Measurements from ENCODE around the gene CABLES2.
"Not testable (repeated sequence)": the region's sequence is repeated elsewhere in the genome, so short reads cannot be mapped to it uniquely, and the experiment has no call there.

CABLES2 gene

DNA sequence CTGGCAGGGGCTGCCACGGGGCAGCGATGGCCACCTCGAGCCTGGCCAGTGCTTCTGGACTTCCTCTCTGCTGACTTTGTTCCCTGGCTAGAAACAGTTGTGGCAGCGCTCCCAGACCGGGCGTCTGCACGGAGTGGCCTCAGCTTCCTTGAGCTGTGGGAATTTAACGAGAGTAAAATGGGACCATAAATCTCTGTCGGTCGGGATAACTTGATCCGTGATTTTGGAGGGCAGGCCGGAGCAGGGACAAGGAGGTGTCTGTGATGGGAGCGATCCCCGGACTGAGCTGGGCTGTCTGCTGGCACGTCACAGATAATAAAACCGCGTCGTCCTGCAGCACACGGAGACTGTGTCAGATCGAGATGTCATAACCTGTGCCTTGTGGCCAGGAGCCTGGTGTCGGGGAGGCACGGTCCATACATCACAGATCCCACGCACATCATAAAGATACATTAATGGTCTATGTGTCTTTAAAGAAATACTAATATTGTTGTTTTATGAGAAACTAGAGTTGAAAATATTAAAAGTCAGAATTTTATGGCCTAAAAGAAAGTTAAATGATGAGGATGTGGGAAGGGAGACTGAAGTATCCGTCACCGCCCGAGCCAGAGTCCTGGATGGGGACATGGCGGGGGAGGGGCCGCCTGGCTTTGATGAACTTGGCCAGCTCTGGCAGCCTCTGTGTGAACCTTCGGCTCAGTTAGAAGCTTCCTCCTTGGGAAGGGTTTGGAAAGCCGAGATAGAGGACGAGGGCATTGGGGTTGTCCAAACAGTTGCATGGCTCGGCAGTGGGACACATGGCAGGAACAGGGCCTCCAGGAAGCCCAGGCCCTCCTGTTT, 26.8 kb upstream of the CABLES2 start:
- no peak for DNase-seq (ENCODE audit: low read depth in 2 of 2)

DNA sequence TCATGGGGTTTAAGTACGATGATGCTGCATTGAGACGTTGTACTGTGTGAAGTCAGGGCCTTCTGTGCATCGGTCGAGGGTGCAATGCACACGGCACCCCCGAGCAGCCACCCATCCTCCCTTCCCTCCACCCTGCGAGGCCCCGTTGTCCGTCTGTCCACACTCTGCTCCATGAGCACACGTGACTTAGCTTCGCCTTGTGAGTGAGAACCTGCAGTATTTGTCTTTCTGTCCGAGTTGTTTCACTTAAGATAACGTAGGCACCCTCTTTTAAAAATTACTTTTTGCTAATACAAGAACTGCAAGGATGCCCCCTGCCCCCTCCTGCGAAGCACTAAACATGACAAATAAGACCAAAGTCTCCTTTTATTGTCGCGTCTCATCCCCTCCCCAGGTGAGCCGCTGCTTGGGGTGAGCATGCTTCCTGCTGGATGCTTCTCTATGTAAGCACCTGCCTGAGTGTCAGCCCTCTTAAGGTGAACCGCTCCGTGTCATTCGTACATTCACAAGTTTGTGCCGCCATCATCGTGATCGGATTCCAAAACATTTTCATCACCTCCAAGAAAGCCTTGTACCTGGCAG, 23.9 kb upstream of the CABLES2 start:
- no peak for DNase-seq (ENCODE audit: low read depth in 2 of 2)

DNA sequence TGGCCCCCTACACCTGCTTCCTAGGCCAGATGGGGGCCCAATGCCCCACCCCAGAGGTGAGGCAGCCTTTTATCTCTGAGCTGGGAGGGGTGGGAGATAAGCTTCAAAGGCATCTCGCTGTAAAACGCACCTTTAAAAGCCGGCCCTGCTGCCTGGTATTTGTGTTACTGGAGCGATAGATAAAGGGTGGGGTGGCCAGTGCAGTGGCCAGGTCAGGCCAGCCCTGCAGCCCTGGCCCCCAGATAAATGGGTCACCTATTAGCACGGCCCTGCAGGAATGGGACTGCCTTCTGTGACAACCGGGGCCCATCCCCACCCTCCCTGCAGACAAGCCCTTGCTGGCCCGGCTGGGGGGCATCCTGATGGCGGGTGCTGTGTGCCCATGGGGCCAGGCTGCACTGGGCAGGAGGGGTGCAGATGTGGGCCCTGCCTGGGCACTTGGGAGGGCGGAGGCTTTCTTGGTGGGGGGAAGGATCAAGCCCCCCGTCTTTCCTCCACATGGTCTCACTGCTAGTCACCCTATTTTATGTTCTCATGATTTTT, 23.3 kb upstream of the CABLES2 start:
- no peak for DNase-seq (ENCODE audit: low read depth in 2 of 2)

DNA sequence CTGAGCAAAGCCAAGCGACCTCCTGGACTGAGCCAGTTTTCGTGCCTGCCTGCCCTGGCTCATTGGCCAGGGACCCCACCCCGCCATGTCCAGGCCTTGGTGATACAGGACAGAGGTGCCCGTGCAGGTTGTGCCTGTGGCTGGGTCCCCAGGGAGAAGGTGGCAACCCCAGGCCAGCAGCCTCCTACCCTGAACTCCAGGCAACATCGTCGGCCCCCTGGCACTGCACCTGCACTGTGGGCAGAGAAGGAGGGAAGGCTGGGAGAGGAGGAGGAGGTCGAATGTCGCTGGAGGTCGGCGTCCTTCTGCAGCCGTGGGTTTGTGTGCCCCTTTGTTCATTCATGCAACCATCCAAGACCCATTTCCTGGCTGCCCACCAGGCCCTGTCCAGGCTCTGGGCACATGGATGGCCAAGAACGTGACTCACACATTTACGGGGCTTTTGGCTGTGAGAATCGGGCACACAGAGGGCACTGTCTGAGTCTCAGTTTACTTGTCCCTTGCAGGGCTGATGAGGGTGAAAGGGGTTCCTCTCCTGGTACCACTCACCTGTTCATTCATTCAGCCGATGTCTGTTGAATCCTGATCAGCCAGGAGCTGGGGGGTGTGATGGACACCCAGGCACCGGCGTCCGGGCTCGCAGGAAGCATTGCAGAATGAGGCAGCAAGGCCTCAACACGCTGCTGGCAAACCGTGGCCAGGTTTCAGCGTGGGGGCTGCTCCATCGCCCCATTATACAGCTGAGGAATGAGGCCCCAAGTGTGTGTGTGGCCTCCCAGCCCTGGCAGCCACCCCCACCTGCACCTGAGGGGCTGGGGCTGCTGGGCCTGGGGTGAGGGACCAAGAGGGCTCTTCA, 22.6 kb upstream of the CABLES2 start:
- no peak for DNase-seq (ENCODE audit: low read depth in 2 of 2)

DNA sequence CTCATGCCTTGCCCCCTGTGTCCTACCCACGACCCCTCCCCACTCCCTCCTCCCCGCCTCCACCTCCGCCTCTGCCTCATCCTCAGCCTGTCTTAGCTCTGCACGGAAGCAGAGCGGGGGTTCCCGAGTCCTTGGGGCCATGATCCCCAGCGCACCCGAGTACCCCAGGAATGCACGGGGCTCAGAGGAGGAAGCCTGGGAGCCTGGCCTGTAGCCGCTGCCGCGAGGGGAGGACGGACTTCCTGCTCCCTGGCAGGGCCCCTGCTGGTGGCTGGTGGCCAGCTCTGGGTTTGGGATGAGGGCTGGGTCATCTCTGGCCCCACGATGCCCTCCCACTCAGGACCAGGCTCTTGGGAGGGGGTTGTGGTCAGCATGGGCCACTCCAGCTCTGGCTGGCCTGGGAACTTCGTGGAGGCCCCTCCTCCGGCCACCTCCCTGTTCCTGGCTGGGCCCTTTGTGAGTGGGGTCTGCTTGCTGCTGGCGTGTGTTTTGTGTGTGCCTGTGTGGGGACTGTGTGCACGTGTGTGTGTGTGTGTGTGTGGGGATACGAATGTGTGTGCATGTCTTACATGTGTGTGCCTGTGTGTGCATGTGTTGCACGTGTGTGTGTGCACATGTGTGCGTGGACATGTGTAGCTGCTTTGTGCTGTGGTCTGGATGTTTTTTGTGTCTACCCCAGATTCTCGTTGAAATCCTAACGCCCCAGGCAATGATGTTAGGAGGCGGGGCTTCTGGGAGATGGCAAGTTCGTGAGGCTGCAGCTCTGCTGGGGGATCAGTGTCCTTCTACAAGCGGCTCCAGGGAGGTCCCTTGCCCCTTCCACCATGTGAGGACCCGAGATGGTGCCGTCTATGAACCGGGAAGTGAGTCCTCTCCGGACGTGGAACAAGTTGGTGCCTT, 21.6 kb upstream of the CABLES2 start:
- DNase-seq (ENCODE audit: low read depth in 2 of 2): no peak

DNA sequence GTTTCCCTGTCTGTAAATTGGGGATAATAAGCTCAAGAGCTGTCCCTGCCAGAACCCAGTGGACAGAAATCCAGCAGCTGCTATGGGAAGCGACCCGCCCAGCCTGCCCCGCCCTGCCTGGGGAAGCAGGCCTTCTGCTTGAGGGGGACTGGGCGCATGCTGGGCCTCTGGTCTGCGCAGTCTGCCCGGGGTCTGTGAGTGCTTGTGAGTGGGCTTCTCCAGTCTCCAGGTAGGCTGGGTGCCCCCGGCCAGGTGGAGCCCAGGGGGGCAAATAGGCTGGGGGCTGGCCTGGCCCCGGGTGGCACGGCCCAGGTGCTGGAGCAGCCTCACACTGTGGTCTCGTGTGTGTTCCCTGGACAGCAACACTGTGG, 20.9 kb upstream of the CABLES2 start:
- DNase-seq (ENCODE audit: low read depth in 2 of 2): no peak

DNA sequence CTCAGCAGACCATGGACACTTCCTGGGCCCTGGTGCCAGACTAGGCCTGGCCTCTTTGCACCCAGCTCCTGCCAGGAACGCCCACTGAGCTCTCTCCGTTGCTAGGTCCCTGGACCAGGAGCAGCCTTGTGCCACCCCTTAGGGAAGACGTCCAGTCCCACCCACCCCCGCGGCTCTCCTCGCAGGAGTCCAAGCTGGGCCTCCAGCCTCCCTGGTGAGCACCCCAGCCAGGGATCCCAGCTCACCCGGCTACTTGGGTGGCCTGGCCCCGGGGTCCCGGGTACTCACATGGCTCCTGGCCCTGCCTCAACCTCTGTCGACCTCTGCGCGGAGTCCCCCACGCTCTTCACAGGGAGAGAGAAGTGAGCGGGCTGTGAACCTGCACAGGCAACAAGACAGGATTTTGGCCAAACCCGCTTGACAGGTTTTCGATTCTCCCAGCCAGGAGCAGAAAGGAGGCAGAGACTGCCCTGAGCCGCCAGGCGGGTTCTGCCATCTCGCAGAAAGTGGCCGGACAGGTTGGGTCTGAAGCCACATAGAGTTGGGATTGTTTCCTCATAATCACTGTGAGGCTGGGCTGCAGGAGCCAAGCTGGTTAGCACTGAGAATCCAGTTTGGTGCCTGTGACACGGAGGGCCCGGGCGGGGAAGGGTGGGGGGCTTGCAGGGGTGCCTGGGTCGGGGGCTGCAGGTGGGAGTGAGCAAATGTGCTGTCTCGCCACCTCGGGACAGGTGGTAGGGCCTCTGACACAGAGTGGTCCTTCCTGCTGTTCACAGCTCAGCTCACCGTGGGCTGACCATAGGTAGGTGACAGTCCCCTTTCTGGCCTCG, 20.3 kb upstream of the CABLES2 start, which contains the start of gene RBBP8NL:
Gene RBBP8NL (minus strand): TSS at position 368 of the 830 bp plus-strand sequence. CDS start 7,892 bp downstream, outside the sequence.
- no peak for DNase-seq (ENCODE audit: low read depth in 2 of 2)

DNA sequence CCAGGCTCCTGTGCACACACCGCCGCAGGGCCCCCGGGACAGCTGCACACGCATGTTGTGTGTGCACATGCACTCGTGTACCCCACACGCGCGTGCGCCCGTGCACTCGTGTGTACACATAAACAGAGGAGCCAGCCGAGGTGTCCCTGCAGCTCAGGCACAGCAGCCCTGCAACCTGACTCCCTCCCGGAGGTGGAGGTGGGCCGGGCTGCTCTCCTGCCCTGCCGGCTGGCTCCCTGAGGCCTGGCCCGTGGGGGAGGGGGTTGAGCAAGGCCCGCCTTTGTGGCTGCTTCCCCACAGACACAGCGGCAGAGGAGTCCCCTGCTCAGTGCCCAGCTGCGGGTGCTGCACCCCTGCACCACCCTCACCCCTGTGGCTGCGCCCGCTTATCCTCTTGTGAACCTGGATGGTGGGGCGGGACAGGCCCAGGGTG, 19.6 kb upstream of the CABLES2 start:
- DNase-seq (ENCODE audit: low read depth in 2 of 2): no peak

DNA sequence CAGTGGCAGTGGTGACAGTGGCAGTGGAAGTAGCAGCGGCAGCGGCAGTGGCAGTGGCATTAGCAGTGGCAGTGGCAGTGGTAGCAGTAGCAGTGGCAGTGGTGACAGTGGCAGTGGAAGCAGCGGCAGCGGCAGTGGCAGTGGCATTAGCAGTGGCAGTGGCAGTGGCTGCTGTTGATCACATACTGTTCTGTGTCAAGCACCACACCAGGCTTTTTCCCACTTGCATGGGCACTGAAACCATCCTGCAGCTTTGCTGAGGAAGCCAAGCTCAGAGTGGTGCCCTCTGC, 18.9 kb upstream of the CABLES2 start:
- not testable (repeated sequence) for DNase-seq (ENCODE audit: low read depth in 2 of 2)

DNA sequence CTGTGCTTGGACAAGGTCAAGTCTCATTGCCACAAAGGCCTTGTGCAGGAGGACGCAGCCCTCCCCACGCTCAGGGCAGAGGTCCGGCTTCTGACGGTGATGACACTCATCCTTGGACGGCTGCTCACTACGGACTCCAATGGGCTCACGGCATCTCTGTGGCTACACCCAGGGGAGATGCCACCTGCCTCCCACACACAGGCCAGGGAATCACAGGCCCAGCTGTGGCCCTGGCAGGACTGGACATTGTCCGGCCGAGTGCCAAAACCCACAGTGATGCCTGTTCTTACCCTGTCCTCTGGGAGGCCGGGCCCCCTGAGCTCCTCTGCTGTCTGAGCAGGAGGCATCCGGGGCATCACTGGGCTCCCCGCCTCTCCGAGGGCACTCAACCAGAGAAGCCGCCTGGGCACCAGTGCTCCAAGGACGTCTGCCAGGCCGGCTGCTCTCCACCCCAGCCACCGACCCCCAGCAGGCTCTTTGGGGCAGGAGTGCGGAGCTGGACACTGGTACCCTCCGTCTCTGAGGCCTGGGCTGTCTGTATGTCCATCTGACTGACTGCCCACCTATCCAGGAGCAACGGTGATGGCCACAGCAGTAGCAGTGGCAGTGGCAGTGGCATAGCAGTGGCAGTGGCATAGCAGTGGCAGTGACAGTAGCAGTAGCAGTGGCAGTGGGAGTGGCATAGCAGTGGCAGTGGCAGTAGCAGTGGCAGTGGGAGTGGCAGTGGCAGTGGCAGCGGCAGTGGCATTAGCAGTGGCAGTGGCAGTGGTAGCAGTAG, 18.4 kb upstream of the CABLES2 start:
- no peak for DNase-seq (ENCODE audit: low read depth in 2 of 2)

DNA sequence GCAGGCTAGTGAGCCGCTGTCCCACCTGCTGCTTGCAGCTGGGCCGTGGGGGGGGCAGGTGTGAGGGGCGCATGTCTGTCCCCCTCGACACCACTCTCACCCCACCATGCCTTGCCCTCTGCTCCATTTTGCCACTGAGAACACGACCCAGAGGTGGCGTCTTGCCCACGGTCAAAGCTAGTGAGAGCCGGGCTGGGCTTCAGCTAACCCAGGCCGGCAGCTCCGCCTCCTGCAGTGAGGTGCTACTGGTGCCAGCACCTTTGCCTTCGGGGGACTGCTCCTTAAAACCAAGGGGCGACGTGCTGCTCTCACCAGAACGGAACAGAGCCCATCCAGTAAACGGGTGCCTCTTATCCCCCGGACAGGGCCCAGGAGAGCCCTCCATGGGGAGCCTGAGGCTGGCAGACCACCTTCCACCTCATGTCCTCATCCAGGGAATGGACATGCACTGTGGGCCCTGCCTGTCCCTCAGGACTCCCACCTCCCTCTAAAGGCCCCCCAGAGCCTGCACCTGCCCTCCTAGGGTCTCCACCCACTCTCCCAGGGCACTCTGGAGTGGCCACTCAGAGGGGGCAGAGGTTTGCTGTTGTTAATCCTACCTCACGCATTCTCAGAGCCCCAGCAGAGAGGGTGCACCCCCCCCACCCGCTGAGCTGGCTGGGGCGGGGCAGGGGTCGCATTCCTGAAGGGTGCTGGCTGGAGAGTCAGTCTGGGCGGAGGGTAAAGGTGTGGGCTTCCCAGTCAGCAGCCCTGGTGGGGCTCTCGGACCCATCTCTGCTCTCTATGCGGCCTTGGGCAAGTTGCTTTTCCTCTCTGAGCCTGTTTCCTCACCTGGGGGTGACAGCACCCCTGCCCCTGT, 17.4 kb upstream of the CABLES2 start:
- no peak for DNase-seq (ENCODE audit: low read depth in 2 of 2)

DNA sequence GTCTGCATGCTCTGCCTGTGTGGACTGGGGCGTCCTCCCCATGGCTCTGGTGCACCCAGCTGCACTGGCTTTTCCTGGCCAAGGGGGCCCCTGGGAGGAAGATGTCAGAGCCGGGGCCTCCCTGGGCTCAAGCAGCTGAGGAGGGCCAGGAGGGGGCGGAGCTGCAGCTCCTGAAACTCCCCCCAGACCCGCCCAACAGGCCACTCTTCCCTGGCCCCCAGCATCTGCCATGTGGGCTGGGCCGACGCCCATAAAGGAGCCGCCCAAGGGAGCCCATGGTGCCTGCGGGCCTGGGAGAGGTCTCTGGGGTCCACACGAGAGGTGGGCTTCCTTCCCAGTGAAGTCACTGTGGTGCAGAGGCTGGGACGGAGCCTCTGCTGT, 16.2 kb upstream of the CABLES2 start:
- DNase-seq (ENCODE audit: low read depth in 2 of 2): no peak

DNA sequence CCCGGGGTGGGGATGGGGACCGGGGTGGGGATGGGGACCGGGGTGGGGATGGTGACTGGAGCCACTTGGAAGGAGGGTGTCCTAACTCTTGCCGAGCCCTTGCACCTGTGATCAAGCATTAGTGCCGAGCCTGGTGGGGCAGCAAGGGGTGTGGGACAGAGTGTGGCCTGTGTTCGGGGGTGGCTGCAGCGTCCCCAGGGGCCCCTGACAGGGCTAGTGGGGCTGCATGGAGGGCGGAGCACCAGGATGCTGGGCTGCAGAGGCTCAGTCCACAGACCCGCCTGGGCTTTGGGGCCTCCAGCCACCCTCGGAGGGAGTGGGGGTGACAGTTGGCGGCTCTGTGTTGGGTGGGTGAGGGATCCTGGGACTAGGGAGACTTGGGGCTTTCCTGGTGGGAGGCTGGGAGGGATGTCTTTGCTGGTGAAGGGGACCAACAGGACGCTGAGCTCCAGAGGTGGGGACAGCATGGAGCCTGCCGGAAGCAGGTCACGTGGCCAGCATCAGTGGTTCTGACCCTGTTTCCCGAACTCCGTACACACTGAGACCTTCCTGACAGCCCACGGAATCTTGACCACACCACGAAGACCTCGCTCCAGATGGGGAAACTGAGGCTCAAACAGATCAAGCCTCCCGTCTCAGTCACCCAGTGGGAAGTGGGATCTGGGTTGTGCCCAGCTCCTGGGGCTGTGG, 15.7 kb upstream of the CABLES2 start:
- no peak for DNase-seq (ENCODE audit: low read depth in 2 of 2)

DNA sequence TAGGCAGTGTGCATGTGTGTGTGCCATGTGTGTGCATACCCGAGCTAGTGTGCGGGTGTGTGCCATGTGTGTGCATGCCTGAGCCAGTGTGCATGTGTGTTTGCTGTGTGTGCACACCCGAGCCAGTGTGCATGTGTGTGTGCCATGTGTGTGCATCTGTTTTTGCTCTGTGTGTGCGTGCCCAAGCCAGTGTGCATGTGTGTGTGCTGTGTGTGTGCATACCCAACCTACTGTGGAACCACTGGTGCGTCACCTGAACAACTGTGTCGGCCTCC, 14.6 kb upstream of the CABLES2 start:
- no peak for DNase-seq (ENCODE audit: low read depth in 2 of 2)

DNA sequence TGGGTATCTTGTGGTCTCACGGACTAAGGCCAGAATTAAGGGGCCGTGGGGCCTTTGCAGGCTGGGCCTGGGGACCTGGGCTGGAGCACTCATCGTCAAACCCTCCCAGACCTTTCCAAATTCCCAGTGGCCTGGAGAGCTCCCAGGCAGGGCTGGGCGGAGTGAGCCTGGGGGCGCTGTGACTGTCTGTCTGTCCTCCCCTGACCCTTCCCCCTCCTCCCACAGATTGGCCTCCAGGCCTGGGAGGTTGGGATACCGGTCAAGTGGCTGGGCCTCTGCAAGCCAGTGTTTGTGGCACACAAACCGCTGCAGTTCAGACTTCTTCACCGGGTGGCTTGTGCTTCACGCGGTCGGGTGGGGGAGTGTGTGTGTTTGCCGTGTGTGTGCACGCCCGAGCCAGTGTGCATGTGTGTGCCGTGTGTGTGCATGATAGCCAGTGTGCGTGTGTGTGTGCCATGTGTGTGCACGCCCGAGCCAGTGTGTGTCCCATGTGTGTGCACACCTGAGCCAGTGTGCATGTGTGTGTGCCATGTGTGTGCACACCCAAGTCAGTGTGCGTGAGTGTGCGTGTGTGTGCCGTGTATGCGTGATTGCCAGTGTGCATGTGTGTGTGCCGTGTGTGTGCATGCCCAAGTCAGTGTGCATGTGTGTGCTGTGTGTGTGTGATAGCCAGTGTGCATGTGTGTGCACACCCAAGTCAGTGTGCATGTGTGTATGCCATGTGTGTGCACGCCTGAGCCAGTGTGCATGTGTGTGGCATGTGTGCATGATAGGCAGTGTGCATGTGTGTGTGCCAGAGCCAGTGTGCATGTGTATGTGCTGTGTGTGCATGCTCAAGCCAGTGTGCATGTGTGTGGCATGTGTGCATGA, 14.0 kb upstream of the CABLES2 start:
- no peak for DNase-seq (ENCODE audit: low read depth in 2 of 2)

DNA sequence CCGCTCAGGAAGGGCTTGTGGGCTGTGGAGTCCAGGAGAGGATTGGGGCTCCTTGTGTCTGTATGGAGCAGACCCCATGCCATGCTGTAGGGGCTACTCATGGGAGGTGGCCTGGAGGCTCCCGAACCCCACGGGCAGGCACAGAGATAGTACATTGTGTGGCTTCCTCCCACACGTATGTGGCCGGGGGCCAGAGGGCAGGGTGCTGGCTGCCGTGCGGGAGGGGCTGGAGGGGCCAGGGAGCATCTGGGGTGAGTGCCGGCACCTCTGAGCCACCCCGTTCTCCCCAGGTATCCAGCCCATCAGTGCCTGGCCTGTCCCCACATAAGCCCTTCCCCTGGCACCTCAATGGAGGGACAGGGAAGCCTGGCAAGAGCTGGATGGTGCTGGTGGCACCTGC, 12.7 kb upstream of the CABLES2 start:
- DNase-seq (ENCODE audit: low read depth in 2 of 2): no peak

DNA sequence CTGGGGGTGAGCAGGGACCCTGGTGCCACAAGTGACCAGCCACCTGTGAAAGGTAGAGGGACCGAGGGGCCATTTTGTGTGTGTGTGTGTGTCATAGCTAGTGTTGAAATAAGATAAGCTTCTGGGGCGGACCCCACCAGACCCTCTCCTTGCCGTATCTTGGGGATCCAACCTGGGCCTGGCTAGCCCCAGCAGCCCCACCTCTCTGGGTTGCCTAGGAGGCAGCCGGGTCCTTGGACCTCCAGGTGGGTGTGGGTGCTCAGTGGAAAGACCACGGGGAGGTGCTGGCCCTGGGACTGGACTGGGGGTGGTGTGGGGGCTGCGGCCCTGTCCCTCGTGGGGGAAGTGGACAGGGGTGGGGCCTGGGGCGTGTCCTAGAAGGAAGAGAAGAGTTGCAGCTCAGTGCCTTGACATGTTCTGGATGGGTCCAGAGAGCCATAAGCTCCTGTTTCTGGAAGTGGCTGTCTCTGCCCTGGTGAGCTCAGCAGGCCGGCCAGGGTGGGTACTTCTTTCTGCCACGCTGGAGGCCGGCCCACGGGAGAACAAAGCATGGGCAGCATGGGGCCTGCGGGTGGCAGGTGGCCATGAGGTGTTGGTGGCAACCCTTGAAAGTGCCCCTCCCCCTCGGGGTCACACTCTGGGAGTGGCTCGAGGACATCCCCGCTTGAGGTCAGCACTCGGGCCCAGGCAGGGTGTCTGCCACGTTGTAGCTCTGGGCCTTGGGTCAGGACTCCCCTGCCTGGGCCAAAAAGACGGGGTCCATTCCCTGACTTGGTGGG, 11.8 kb upstream of the CABLES2 start:
- no peak for DNase-seq (ENCODE audit: low read depth in 2 of 2)

All from stimulated activated CD8-positive, alpha-beta memory T cell treated with anti-CD3 and anti-CD28 coated beads, Interleukin-2, amount 100 ng/mL, for 1 hour (primary cell).